Endodermal cell (in vitro differentiated cells): ENCODE measurements around the gene OR2AJ1. TPM values are rescaled to one million over a fixed set of nuclear protein-coding genes. Genes with fewer than 3 reads are reported as not detected.

ENCODE experiments used
- DNase-seq: peaks from one replicate; pipeline ENCODE4 v3.0.0-alpha.2; 2017
- H3K27ac ChIP-seq: 2 replicates; pipeline ENCODE4 v1.5.1; 2013; ENCODE audit warnings: mild to moderate bottlenecking, low read depth, low read length, moderate library complexity
- H3K27me3 ChIP-seq: 2 replicates; pipeline ENCODE4 v1.6.1; 2013; ENCODE audit warnings: mild to moderate bottlenecking, low read length, moderate library complexity; ENCODE audit not compliant: insufficient read depth, control insufficient read depth, poor library complexity, severe bottlenecking
- H3K36me3 ChIP-seq: 2 replicates; pipeline ENCODE4 v1.7.0; 2013; ENCODE audit warnings: mild to moderate bottlenecking, low read length, moderate library complexity; ENCODE audit not compliant: control insufficient read depth, insufficient read depth
- H3K4me1 ChIP-seq: one replicate; pipeline ENCODE4 v1.7.0; 2013; ENCODE audit warnings: low read length; ENCODE audit not compliant: control insufficient read depth, insufficient read depth
- H3K4me3 ChIP-seq: 2 replicates; pipeline ENCODE4 v1.5.1; 2013; ENCODE audit warnings: mild to moderate bottlenecking, low read length, moderate library complexity
- H3K9ac ChIP-seq: 2 replicates; pipeline ENCODE4 v1.6.1; 2013; ENCODE audit warnings: mild to moderate bottlenecking, low read length, moderate library complexity; ENCODE audit not compliant: poor library complexity, severe bottlenecking; ENCODE audit errors: extremely low read depth
- H3K9me3 ChIP-seq: 2 replicates; pipeline ENCODE4 v1.6.1; 2013; ENCODE audit warnings: mild to moderate bottlenecking, low read length, moderate library complexity; ENCODE audit not compliant: control insufficient read depth
- H3K27ac Mint-ChIP-seq: 2 replicates; pipeline ENCODE4 v1.8.0; 2020; ENCODE audit warnings: mixed read lengths
- H3K27me3 Mint-ChIP-seq: 2 replicates; pipeline ENCODE4 v1.8.0; 2021; ENCODE audit warnings: mild to moderate bottlenecking, mixed read lengths; ENCODE audit not compliant: insufficient read depth
- H3K36me3 Mint-ChIP-seq: 2 replicates; pipeline ENCODE4 v1.8.0; 2020; ENCODE audit warnings: low read depth, mixed read lengths
- H3K4me1 Mint-ChIP-seq: 2 replicates; pipeline ENCODE4 v1.8.0; 2020; ENCODE audit warnings: mixed read lengths
- H3K4me3 Mint-ChIP-seq: 2 replicates; pipeline ENCODE4 v1.8.0; 2020; ENCODE audit warnings: mild to moderate bottlenecking, moderate library complexity, mixed read lengths
- H3K9me3 Mint-ChIP-seq: 2 replicates; pipeline ENCODE4 v1.8.0; 2020; ENCODE audit warnings: mild to moderate bottlenecking, mixed read lengths
- CTCF ChIP-seq: fragments of 200-600 bp; sonication (generic); conservative IDR thresholded peaks from 2 replicates; pipeline ENCODE4 v1.5.0; 2021; ENCODE audit warnings: antibody characterized with exemption, mild to moderate bottlenecking
- WGBS, 2 experiments: methylation state at CpG; one replicate each; pipeline versions ENCODE4 v1.1.5 to v1.1.7; 2013; ENCODE audit warnings: missing lambda C conversion rate in 2 of 2, mixed read lengths in 1 of 2; ENCODE audit not compliant: insufficient coverage in 1 of 2, insufficient read length in 1 of 2; 5-methylcytosine and 5-hydroxymethylcytosine counted together
- long read RNA-seq, 4 experiments: library from polyadenylated mRNA in 2 of 4; library from RNA in 1 of 4; library from capped mRNA in 1 of 4; stranded (forward) in 3 of 4; unstranded in 1 of 4; transcript quantifications; one replicate each; pipeline ENCODE4 v2.0.0, GENCODE V29; 2020 to 2021; ENCODE audit warnings: inconsistent platforms in 1 of 4
- polyA plus RNA-seq, 2 experiments: library from polyadenylated mRNA; stranded (reverse); fragments of 50-300 nt; gene quantifications; one replicate each; pipeline ENCODE4 v1.2.3, GENCODE V29; 2013
- total RNA-seq, 2 donors: library from RNA; stranded (reverse); fragmentation: NEBNext Ultra II Directional in 1 of 2; extraction: Animal tissue kit (Norgen Biotek cat#: 25700) in 1 of 2; gene quantifications; 2 replicates in 1 of 2; 3 replicates in 1 of 2; pipeline ENCODE4 v1.2.1, GENCODE V29; 2021

OR2AJ1 gene
- total RNA-seq = not detected
- not detected for polyA plus RNA-seq (2013, experiment 1 of 2)
- not detected for polyA plus RNA-seq (2013, experiment 2 of 2)
- long read RNA-seq, experiment 1 = 0 reads
- long read RNA-seq, experiment 2, partial matches to known transcripts = 0 of 1 reads
- long read RNA-seq, experiment 2, other reads (novel, unspliced or antisense) = 1 of 1 reads
- long read RNA-seq, experiment 3 = 0 reads
- long read RNA-seq, experiment 4 = 0 reads

- Histone ChIP-seq H3K4me1 (no peaks in the 10 kb centered on the region), H3K9me3 (peaks cover 85% of the 10 kb centered on the region), H3K4me3 (no peak within 1 kb of the TSS), H3K27me3 (no peaks in the 10 kb centered on the region), H3K36me3 (no peaks in the 10 kb centered on the region), H3K9ac (no peak within 1 kb of the TSS), H3K27ac (no peak within 1 kb of the TSS)
- Mint-ChIP-seq H3K9me3 (peaks cover 29% of the 10 kb centered on the region), H3K36me3 (no peaks in the 10 kb centered on the region), H3K4me3 (no peak within 1 kb of the TSS), H3K4me1 (no peaks in the 10 kb centered on the region), H3K27ac (no peak within 1 kb of the TSS), H3K27me3 (no peaks in the 10 kb centered on the region)
- 75 to 86% methylated on average over 6 to 9 of the region's 9 CpGs for WGBS, 2 experiments
- no peak for TF ChIP-seq CTCF
- DNase-seq = no peak
Observed at GRCh38 chr1:247924868-247925267, at the start of gene OR2AJ1. Gene OR2AJ1, plus strand, starts transcription at chr1:247924889. Its CDS starts 8,880 bp downstream, at chr1:247933769.

- peaks cover 64% of the 10 kb centered on the region for H3K9me3 ChIP-seq
- no peaks in the 10 kb centered on the region for H3K27me3 ChIP-seq
- Mint-ChIP-seq H3K27ac (no peak overlapping the region), H3K36me3 (no peaks in the 10 kb centered on the region), H3K4me1 (no peaks in the 10 kb centered on the region), H3K4me3 (no peak overlapping the region), H3K27me3 (no peaks in the 10 kb centered on the region), H3K9me3 (peaks cover 62% of the 10 kb centered on the region)
- 80 to 84% methylated on average over 7 to 9 of the region's 9 CpGs for WGBS, 2 experiments
- TF ChIP-seq CTCF = no peak
- H3K9ac ChIP-seq = no peak overlapping the region
- H3K36me3 ChIP-seq = no peaks in the 10 kb centered on the region
- DNase-seq = no peak
- no peak overlapping the region for H3K27ac ChIP-seq
- no peaks in the 10 kb centered on the region for H3K4me1 ChIP-seq
- H3K4me3 ChIP-seq = no peak overlapping the region
Observed at GRCh38 chr1:247883346-247883745, 41.3 kb upstream of the OR2AJ1 start.

GRCh38 chr1:247884797-247885413 is 39.8 kb upstream of the OR2AJ1 start:
- no peak overlapping the region for H3K27ac Mint-ChIP-seq
- DNase-seq = no peak

More at GRCh38 chr1:247884797-247885413, 39.8 kb upstream of the OR2AJ1 start:
- no peaks in the 10 kb centered on the region for H3K27me3 Mint-ChIP-seq
- H3K4me3 ChIP-seq = no peak overlapping the region
- peaks cover 51% of the 10 kb centered on the region for H3K9me3 ChIP-seq
- TF ChIP-seq CTCF = no peak
- no peaks in the 10 kb centered on the region for H3K36me3 ChIP-seq
- no peaks in the 10 kb centered on the region for H3K4me1 Mint-ChIP-seq
- no peaks in the 10 kb centered on the region for H3K27me3 ChIP-seq
- 90 to 92% methylated on average over 8 to 9 of the region's 10 CpGs for WGBS, 2 experiments
- no peak overlapping the region for H3K9ac ChIP-seq
- peaks cover 48% of the 10 kb centered on the region for H3K9me3 Mint-ChIP-seq
- no peaks in the 10 kb centered on the region for H3K4me1 ChIP-seq
- H3K36me3 Mint-ChIP-seq = no peaks in the 10 kb centered on the region
- H3K27ac ChIP-seq = no peak overlapping the region
- H3K4me3 Mint-ChIP-seq = no peak overlapping the region
